Stimulated activated naive CD8-positive, alpha-beta T cell treated with anti-CD3 and anti-CD28 coated beads, Interleukin-15, amount 100 ng/mL, for 72 hours (primary cell): Measurements from ENCODE around the gene ENTHD1.
A peak's percentile ranks its signal among the peaks of the same experiment; 100 is the strongest.
"Not testable (repeated sequence)": the region's sequence is repeated elsewhere in the genome, so short reads cannot be mapped to it uniquely, and the experiment has no call there.

ENCODE experiments used
- ATAC-seq: fragments of 150-1000 bp; cut with Tn5 transposase; 2 replicates; pipeline ENCODE4 v1.10.0; 2021; ENCODE audit warnings: mild to moderate bottlenecking, moderate library complexity
- DNase-seq, 2 donors: peaks; one replicate each; pipeline ENCODE4 v3.0.0; 2021 to 2022
- H3K27ac Mint-ChIP-seq, 2 donors: one replicate each; pipeline ENCODE4 v1.8.0; 2022; ENCODE audit warnings: mild to moderate bottlenecking in 2 of 2, mixed read lengths in 2 of 2, moderate library complexity in 2 of 2
- H3K27me3 Mint-ChIP-seq: one replicate; pipeline ENCODE4 v1.8.0; 2022; ENCODE audit warnings: mixed read lengths
- H3K4me1 Mint-ChIP-seq: one replicate; pipeline ENCODE4 v1.8.0; 2022; ENCODE audit warnings: mild to moderate bottlenecking, mixed read lengths
- H3K4me3 Mint-ChIP-seq, 2 donors: one replicate each; pipeline ENCODE4 v1.8.0; 2022; ENCODE audit warnings: mild to moderate bottlenecking in 2 of 2, mixed read lengths in 2 of 2, moderate library complexity in 1 of 2
- H3K9me3 Mint-ChIP-seq, 2 donors: one replicate each; pipeline ENCODE4 v1.8.0; 2022; ENCODE audit warnings: mixed read lengths in 2 of 2

The ENTHD1 gene

GRCh38 chr22:39896313-39896996 lies 2.9 kb upstream of the ENTHD1 start:
- H3K4me1 Mint-ChIP-seq, result peaks cover 21% of the 10 kb centered on the region
- ATAC-seq (no peak), DNase-seq (no peak)
- no peaks in the 10 kb centered on the region for H3K9me3 Mint-ChIP-seq
- H3K27me3 Mint-ChIP-seq, result no peaks in the 10 kb centered on the region
- H3K4me3 Mint-ChIP-seq, result no peak overlapping the region
- H3K27ac Mint-ChIP-seq, result no peak overlapping the region

GRCh38 chr22:39895682-39896081 lies 2.1 kb upstream of the ENTHD1 start:
- Mint-ChIP-seq H3K4me3 (no peak overlapping the region), H3K27me3 (no peaks in the 10 kb centered on the region), H3K27ac (no peak overlapping the region), H3K4me1 (peaks cover 21% of the 10 kb centered on the region), H3K9me3 (no peaks in the 10 kb centered on the region)
- no peak for DNase-seq
- ATAC-seq, result no peak

DNA sequence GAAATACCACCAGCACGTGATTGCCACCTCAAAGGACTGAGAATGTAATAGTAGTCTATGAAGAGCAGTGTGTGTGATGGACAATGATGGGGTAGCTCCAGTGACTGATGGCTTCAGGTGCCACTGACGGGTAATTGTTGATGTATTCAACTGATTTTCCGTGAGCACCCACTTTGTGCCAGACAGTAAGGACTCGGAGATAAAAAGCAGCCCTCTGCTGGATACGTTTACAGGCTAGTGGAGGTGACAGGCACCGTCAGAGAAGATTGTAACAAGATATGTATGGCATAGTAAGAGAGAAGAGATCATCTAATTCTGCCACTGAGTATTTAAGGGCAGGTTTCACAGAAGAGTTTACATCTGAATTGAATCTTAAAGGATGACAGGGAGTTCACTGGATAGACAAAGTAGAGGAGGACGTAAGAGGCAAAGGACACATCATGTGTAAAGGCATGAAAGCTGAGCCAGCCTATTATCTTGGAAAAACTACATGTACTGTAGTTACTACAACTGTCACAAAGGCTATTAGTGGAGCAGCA lies 1.1 kb upstream of the ENTHD1 start:
- no peak for ATAC-seq
- H3K27ac Mint-ChIP-seq, result no peak overlapping the region
- DNase-seq, result no peak
- no peaks in the 10 kb centered on the region for H3K9me3 Mint-ChIP-seq
- peaks cover 16% of the 10 kb centered on the region for H3K4me1 Mint-ChIP-seq
- H3K27me3 Mint-ChIP-seq, result no peaks in the 10 kb centered on the region
- no peak overlapping the region for H3K4me3 Mint-ChIP-seq

- not testable (repeated sequence) for H3K9me3 Mint-ChIP-seq, H3K27ac Mint-ChIP-seq, ATAC-seq, H3K27me3 Mint-ChIP-seq, DNase-seq, H3K4me3 Mint-ChIP-seq, H3K4me1 Mint-ChIP-seq
These were observed 3.6 kb downstream of the ENTHD1 start for GRCh38 chr22:39889924-39890323.

DNA sequence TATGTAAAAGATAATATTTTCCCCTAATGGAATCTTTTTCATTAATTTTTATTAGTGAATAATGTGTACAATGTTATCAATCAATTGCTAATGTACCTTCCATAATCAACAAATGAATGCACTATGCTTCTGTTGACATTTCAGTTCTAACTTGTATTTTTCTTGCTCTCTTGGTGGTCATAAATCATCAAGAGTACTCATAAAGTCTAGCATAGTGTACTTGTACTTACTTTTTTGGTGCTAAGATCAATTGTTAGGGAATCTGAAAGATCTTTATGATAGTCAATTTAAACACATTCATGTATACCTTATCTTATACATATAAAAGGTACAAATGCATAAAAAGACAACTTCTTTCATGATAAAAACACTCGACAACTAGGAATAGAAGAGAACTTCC lies 10.5 kb downstream of the ENTHD1 start:
- DNase-seq (no peak), ATAC-seq (no peak)
- Mint-ChIP-seq H3K9me3 (no peaks in the 10 kb centered on the region), H3K27me3 (no peaks in the 10 kb centered on the region), H3K4me3 (no peak overlapping the region), H3K4me1 (peaks cover 4% of the 10 kb centered on the region), H3K27ac (no peak overlapping the region)

- Mint-ChIP-seq H3K27me3 (no peaks in the 10 kb centered on the region), H3K4me3 (no peak overlapping the region), H3K4me1 (peaks cover 11% of the 10 kb centered on the region), H3K27ac (no peak overlapping the region), H3K9me3 (no peaks in the 10 kb centered on the region)
- no peak for ATAC-seq
- no peak for DNase-seq
These were observed 12.8 kb downstream of the ENTHD1 start for GRCh38 chr22:39880722-39881121.

- DNase-seq (no peak), ATAC-seq (no peak)
- no peaks in the 10 kb centered on the region for H3K9me3 Mint-ChIP-seq
- H3K27me3 Mint-ChIP-seq, result no peaks in the 10 kb centered on the region
- H3K27ac Mint-ChIP-seq, result peak overlapping the region in 1 of 2 donors; percentile 29
- peaks cover 27% of the 10 kb centered on the region for H3K4me1 Mint-ChIP-seq
- no peak overlapping the region for H3K4me3 Mint-ChIP-seq
These were observed 16.3 kb downstream of the ENTHD1 start for GRCh38 chr22:39877079-39877845.

- H3K4me3 Mint-ChIP-seq, H3K27ac Mint-ChIP-seq, H3K27me3 Mint-ChIP-seq, H3K9me3 Mint-ChIP-seq, DNase-seq: not testable (repeated sequence)
- ATAC-seq, result peak; percentile 37
- peaks cover 28% of the 10 kb centered on the region for H3K4me1 Mint-ChIP-seq
These were observed 18.2 kb downstream of the ENTHD1 start for GRCh38 chr22:39875176-39875885.

- ATAC-seq, result no peak
- DNase-seq, result no peak
- Mint-ChIP-seq H3K27me3 (no peaks in the 10 kb centered on the region), H3K4me1 (peaks cover 28% of the 10 kb centered on the region), H3K4me3 (no peak overlapping the region), H3K27ac (no peak overlapping the region), H3K9me3 (no peaks in the 10 kb centered on the region)
These were observed 19.6 kb downstream of the ENTHD1 start for GRCh38 chr22:39873965-39874364.

DNA sequence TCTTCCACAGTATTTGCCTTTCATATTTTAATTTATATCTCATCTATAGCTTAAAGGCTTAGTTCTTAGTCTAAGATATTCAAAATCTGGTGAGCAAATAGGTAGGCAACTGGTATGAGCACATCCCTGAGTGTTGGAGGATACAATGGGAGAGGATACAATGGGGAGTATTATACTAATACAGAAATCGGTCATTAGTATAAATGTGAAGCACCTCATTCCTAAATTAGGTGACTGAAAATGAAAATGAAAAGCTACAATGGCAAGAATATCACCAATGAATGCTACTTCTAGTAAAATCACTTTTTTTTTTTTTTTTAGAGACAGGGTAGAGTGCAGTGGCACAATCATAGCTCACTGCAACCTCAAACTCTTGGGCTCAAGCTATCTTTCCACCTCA lies 21.0 kb downstream of the ENTHD1 start:
- no peaks in the 10 kb centered on the region for H3K27me3 Mint-ChIP-seq
- peaks cover 19% of the 10 kb centered on the region for H3K4me1 Mint-ChIP-seq
- ATAC-seq (no peak), DNase-seq (no peak)
- no peak overlapping the region for H3K27ac Mint-ChIP-seq
- H3K4me3 Mint-ChIP-seq, result peak overlapping the region in 1 of 2 donors; percentile 2
- no peaks in the 10 kb centered on the region for H3K9me3 Mint-ChIP-seq

DNA sequence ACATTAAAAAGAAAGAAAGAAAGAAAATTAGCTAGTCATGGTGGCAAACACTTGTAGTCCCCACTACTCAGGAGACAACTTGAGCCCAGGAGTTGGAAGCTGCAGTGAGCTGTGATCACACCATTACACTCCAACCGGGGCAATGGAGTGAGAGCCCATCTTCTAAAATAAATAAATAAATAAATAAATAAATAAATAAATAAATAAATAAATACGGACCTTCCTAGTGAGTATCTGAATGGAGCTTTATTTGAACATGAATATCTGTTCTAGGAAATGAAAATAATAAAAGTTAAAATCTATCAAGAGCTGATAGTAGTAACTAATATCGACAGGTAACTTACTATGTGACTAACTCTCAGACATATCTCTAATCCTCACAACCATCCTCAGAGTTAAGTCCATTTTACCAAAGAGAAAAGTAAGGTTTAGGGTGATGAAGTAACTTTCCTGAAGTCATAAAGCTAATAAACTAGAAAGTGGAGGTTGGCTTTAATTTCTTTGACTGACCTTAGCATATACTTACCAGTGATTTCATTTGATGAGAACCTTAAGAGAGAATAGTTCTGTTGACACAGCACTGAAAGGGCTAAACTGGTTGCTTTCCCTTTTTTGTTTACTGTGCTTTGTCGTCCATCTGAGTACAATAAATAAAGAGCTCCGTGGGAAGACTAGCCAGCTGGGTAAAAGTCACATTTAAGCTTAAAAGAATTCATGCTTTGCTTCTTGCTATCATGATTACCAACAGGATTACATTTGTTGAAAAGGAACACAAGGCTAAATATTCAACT lies 22.4 kb downstream of the ENTHD1 start:
- H3K9me3 Mint-ChIP-seq, result no peaks in the 10 kb centered on the region
- DNase-seq (no peak), ATAC-seq (no peak)
- H3K4me1 Mint-ChIP-seq, result peaks cover 17% of the 10 kb centered on the region
- H3K27ac Mint-ChIP-seq, result no peak overlapping the region
- no peak overlapping the region for H3K4me3 Mint-ChIP-seq
- H3K27me3 Mint-ChIP-seq, result no peaks in the 10 kb centered on the region

- ATAC-seq, H3K9me3 Mint-ChIP-seq: not testable (repeated sequence)
These were observed 23.8 kb downstream of the ENTHD1 start for GRCh38 chr22:39869797-39870196.

DNA sequence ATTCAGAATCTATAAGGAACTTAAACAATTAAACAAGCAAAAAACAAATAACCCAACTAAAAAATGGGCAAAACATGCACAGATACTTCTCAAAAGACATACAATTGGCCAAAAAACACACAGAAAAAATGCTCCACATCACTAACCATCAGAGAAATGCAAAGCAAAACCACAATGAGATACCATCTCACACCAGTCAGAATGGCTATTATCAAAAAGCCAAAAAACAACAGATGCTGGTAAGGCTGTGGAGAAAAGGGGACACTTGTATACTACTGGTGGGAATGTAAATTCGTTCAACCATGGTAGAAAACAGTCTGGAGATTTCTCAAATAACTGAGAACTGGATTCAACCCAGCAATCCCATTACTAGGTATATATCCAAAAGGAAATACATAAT lies 24.8 kb downstream of the ENTHD1 start:
- no peak overlapping the region for H3K4me3 Mint-ChIP-seq
- peaks cover 11% of the 10 kb centered on the region for H3K4me1 Mint-ChIP-seq
- ATAC-seq, result no peak
- H3K27ac Mint-ChIP-seq, result no peak overlapping the region
- no peaks in the 10 kb centered on the region for H3K9me3 Mint-ChIP-seq
- no peak for DNase-seq
- H3K27me3 Mint-ChIP-seq, result no peaks in the 10 kb centered on the region

More at GRCh38 chr22:39869797-39870196, 23.8 kb downstream of the ENTHD1 start:
- not testable (repeated sequence) for H3K4me3 Mint-ChIP-seq, H3K27me3 Mint-ChIP-seq, DNase-seq, H3K27ac Mint-ChIP-seq
- peaks cover 17% of the 10 kb centered on the region for H3K4me1 Mint-ChIP-seq

DNA sequence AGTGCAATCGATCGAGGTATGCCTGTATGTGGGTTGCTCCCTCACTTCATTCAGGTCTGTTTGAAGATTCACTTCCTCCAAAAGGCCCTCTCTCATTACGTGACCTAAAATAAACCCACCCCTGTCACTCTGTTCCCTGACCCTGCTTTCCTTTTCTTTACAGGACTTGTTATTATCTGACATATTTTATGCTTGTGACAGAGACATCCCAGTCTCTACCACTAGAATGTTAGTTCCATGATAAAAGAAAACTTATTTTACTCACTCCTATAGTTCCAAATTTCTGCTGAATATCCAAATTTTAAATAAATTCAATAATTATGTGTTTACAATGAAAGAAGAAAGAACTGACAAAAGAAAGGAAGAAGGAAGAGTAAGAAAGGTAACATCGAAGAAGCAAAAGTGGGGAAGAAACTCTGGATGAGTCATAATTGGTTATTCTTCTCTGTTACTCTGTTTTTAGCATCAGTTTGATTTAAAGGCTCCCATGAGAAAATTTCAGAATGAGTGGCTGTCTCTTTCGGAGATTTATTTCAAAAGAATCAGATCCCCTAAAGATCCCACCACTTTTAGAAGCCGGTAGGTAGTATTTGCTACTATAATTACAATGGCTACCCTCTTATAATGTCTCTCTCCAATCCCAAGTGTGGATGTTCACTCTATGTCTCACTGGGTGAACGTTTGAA lies 33.5 kb downstream of the ENTHD1 start:
- H3K27ac Mint-ChIP-seq, result peak overlapping the region in 1 of 2 donors; percentile 48
- DNase-seq, result no peak
- no peaks in the 10 kb centered on the region for H3K9me3 Mint-ChIP-seq
- H3K27me3 Mint-ChIP-seq, result no peaks in the 10 kb centered on the region
- ATAC-seq, result no peak
- peaks cover 11% of the 10 kb centered on the region for H3K4me1 Mint-ChIP-seq
- peak overlapping the region in 1 of 2 donors; percentile 59 for H3K4me3 Mint-ChIP-seq

GRCh38 chr22:39856588-39856987 lies 37.0 kb downstream of the ENTHD1 start:
- DNase-seq (no peak), ATAC-seq (no peak)
- Mint-ChIP-seq H3K4me3 (no peak overlapping the region), H3K9me3 (no peaks in the 10 kb centered on the region), H3K4me1 (peaks cover 11% of the 10 kb centered on the region), H3K27ac (no peak overlapping the region), H3K27me3 (peaks cover 7% of the 10 kb centered on the region)
